CD4-positive, alpha-beta memory T cell (primary cell): ENCODE data around the gene PDGFB. TPM values are rescaled to one million over a fixed set of nuclear protein-coding genes. Genes with fewer than 3 reads are reported as not detected.

ENCODE experiments used
- CTCF ChIA-PET: fragments of 350-600 bp; sonication (Branson Sonifier 250); formaldehyde crosslinking; loops from one replicate; lab custom pipeline; 2021; ENCODE audit warnings: inconsistent platforms; ENCODE audit not compliant: partially characterized antibody; lab: Charles Lee
- POLR2A ChIA-PET: fragments of 350-600 bp; sonication (Branson Sonifier 250); formaldehyde crosslinking; loops from one replicate; lab custom pipeline; 2021; ENCODE audit not compliant: partially characterized antibody; lab: Charles Lee
- DNase-seq, 5 donors: peaks; one replicate each; pipeline versions ENCODE4 v3.0.0 to v3.0.0-alpha.2; 2020 to 2022; ENCODE audit warnings: mixed read lengths in 1 of 5
- H3K27ac ChIP-seq: one replicate; pipeline ENCODE4 v1.7.0; 2013; ENCODE audit warnings: low read depth, low read length
- H3K27me3 ChIP-seq: 2 replicates; pipeline ENCODE4 v1.7.0; 2013; ENCODE audit warnings: mild to moderate bottlenecking, low read length, moderate library complexity; ENCODE audit not compliant: insufficient read depth
- H3K36me3 ChIP-seq: 2 replicates; pipeline ENCODE4 v1.7.0; 2013; ENCODE audit warnings: mild to moderate bottlenecking, low read length, moderate library complexity; ENCODE audit not compliant: insufficient read depth
- H3K4me1 ChIP-seq: 2 replicates; pipeline ENCODE4 v1.7.0; 2013; ENCODE audit warnings: mild to moderate bottlenecking, low read length, moderate library complexity; ENCODE audit not compliant: insufficient read depth
- H3K4me3 ChIP-seq, 2 donors: one replicate each; pipeline ENCODE4 v1.7.0; 2013; ENCODE audit warnings: low read length in 2 of 2, mild to moderate bottlenecking in 1 of 2
- H3K9me3 ChIP-seq, 2 donors: one replicate each; pipeline ENCODE4 v1.7.0; 2013; ENCODE audit warnings: low read length in 2 of 2, control low read depth in 1 of 2; ENCODE audit not compliant: control insufficient read depth in 1 of 2
- H3K27ac Mint-ChIP-seq, 7 donors: one replicate each; pipeline ENCODE4 v1.8.0; 2020 to 2021; ENCODE audit warnings: mixed read lengths in 7 of 7, mild to moderate bottlenecking in 6 of 7, inconsistent platforms in 3 of 7, moderate library complexity in 3 of 7
- H3K27me3 Mint-ChIP-seq, 2 donors: one replicate each; pipeline ENCODE4 v1.8.0; 2020 to 2021; ENCODE audit warnings: mixed read lengths in 2 of 2
- H3K36me3 Mint-ChIP-seq, 2 donors: one replicate each; pipeline ENCODE4 v1.8.0; 2020 to 2021; ENCODE audit warnings: mixed read lengths in 2 of 2, inconsistent platforms in 1 of 2, mild to moderate bottlenecking in 1 of 2
- H3K4me1 Mint-ChIP-seq, 4 donors: one replicate each; pipeline ENCODE4 v1.8.0; 2020 to 2021; ENCODE audit warnings: mixed read lengths in 4 of 4, mild to moderate bottlenecking in 1 of 4
- H3K4me3 Mint-ChIP-seq, 8 donors: one replicate each; pipeline ENCODE4 v1.8.0; 2020 to 2021; ENCODE audit warnings: mixed read lengths in 8 of 8, mild to moderate bottlenecking in 7 of 8, moderate library complexity in 6 of 8, inconsistent platforms in 3 of 8
- H3K9me3 Mint-ChIP-seq, 8 donors: one replicate each; pipeline ENCODE4 v1.8.0; 2020 to 2021; ENCODE audit warnings: mixed read lengths in 8 of 8, mild to moderate bottlenecking in 5 of 8, inconsistent platforms in 3 of 8, moderate library complexity in 1 of 8
- intact Hi-C: fragments of 100-400 bp; cut with micrococcal nuclease; formaldehyde crosslinking; loops from one replicate; pipeline ENCODE4 v1.15.1; 2023
- polyA plus RNA-seq, 2 donors: library from polyadenylated mRNA; unstranded; fragments of 300-500 nt; fragmentation: Illumina TruSeq; gene quantifications; one replicate each; pipeline ENCODE4 v1.2.3, GENCODE V29; 2021
- total RNA-seq, 2 experiments: library from RNA; stranded (reverse); gene quantifications; one replicate each; pipeline ENCODE4 v1.2.3, GENCODE V29; 2021

The PDGFB gene
- total and polyA plus RNA-seq, 4 experiments from 2014 or later: 6.8 to 16.9 (median 13.6) TPM

DNA sequence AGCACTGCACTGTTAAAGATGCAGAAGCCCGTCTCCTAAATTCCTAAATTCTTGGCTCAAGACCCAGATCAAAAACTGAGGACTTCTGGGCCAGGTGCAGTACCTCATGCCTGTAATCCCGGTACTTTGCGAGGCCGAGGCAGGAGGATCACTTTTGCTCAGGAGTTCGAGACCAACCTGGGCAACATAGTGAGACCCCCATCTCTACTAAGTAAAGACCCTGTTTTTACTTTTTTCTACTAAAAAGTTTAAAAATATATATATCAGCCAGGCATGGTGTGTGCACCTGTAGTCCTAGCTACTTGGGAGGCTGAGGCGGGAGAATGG lies 29.7 kb downstream of the PDGFB start:
- H3K4me1 Mint-ChIP-seq: peaks cover 0 to 6% (median 5%) of the 10 kb centered on the region in 4 donors
- H3K36me3 Mint-ChIP-seq: no peaks in the 10 kb centered on the region
- H3K9me3 Mint-ChIP-seq: peaks cover 0 to 1% (median 0%) of the 10 kb centered on the region in 8 donors
- intact Hi-C loops: loop anchor here (1.0 to 5.0 kb wide), 2 partner anchors 43 to 91 kb away; no protein-coding TSS in a partner anchor
- Histone ChIP-seq H3K4me3 (no peak overlapping the region), H3K4me1 (no peaks in the 10 kb centered on the region), H3K27me3 (no peaks in the 10 kb centered on the region), H3K36me3 (no peaks in the 10 kb centered on the region), H3K27ac (no peak overlapping the region), H3K9me3 (no peaks in the 10 kb centered on the region)
- no peak overlapping the region for H3K27ac Mint-ChIP-seq
- ChIA-PET CTCF (interaction anchor here (0.6 to 2.7 kb wide), 12 partner anchors 9 to 116 kb away, joined by 3 to 15 read pairs (median 4); no protein-coding TSS in a partner anchor), POLR2A (interaction anchor here (0.9 to 2.3 kb wide), 4 partner anchors 26 to 96 kb away, joined by 3 to 7 read pairs (median 6); no protein-coding TSS in a partner anchor)
- peaks cover 4 to 12% of the 10 kb centered on the region in 2 donors for H3K27me3 Mint-ChIP-seq
- DNase-seq: no peak
- H3K4me3 Mint-ChIP-seq: no peak overlapping the region

DNA sequence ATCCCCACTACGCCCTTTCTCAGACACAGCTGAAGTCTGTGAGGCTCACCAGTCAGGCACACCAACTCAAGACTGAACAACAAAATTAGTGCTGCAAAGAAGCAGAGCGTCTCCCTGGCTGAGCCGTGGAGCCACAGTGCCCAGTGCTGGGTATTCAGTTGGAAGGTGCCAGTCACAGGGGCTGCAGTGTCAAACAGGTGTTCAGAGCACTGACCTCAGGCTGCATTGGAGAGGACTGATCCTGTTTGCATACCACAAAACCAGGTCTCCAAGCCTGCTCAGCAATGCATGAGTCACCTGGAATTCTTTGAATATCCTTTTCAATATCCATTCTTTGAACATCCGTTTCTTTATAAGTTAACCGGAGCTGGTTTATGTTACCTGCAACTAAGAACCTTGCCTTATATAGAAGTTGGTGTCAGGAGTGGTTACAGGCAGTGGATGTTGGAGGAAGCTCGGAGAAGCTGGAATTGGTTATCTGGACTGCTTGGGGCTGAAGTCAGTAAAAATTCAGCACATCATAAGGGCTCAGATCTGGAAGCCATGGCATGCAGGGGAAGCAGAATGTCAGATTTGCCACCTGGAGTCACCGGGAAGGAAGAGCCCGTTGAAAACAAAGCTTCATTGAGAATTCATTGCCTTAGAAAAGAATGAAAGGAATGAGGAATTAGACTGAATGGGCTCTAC lies 30.3 kb downstream of the PDGFB start:
- DNase-seq: no peak
- intact Hi-C loops: loop anchor here (1.0 to 5.0 kb wide), 2 partner anchors 42 to 92 kb away; no protein-coding TSS in a partner anchor
- H3K9me3 ChIP-seq: no peaks in the 10 kb centered on the region
- ChIA-PET POLR2A (interaction anchor here (1.4 to 2.3 kb wide), 3 partner anchors 26 to 96 kb away, joined by 3 to 7 read pairs (median 7); no protein-coding TSS in a partner anchor), CTCF (interaction anchor here (0.5 to 2.7 kb wide), 8 partner anchors 16 to 129 kb away, joined by 3 to 15 read pairs (median 4); no protein-coding TSS in a partner anchor)
- no peaks in the 10 kb centered on the region for H3K27me3 ChIP-seq
- H3K4me1 ChIP-seq: no peaks in the 10 kb centered on the region
- Mint-ChIP-seq H3K4me3 (no peak overlapping the region), H3K27ac (no peak overlapping the region), H3K9me3 (peaks cover 0 to 1% (median 0%) of the 10 kb centered on the region in 8 donors), H3K27me3 (peaks cover 4 to 12% of the 10 kb centered on the region in 2 donors), H3K4me1 (peaks cover 0 to 6% (median 4%) of the 10 kb centered on the region in 4 donors), H3K36me3 (no peaks in the 10 kb centered on the region)
- no peak overlapping the region for H3K27ac ChIP-seq
- no peak overlapping the region for H3K4me3 ChIP-seq
- H3K36me3 ChIP-seq: no peaks in the 10 kb centered on the region

DNA sequence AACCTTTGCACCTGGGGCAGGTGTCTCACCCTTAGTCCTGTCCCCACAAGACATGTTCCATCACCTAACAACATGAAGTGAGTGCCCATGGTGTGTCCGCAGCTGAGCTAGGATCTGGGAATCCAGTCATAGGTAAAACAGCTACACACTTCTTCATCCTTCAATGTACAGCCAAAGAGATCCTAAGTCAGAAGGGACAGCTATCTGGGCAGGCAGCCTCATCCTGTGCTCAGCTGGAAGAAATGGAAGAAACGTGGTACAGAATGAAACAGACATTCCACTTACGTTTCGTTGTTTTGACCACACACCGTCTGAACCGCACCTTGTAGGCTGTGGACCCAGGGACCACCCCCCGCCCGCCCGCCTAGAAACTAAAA lies 30.8 kb downstream of the PDGFB start:
- no peaks in the 10 kb centered on the region for H3K27me3 ChIP-seq
- POLR2A ChIA-PET: interaction anchor here (1.4 to 1.9 kb wide), 2 partner anchors 27 to 97 kb away, joined by 3 to 7 read pairs; no protein-coding TSS in a partner anchor
- Mint-ChIP-seq H3K4me1 (peaks cover 0 to 6% (median 4%) of the 10 kb centered on the region in 4 donors), H3K36me3 (no peaks in the 10 kb centered on the region), H3K27ac (no peak overlapping the region), H3K9me3 (peaks cover 0 to 1% (median 0%) of the 10 kb centered on the region in 8 donors), H3K27me3 (peaks cover 4 to 12% of the 10 kb centered on the region in 2 donors), H3K4me3 (no peak overlapping the region)
- CTCF ChIA-PET: interaction anchor here (1.3 to 2.7 kb wide), 4 partner anchors 43 to 130 kb away, joined by 3 to 15 read pairs (median 12); no protein-coding TSS in a partner anchor
- no peaks in the 10 kb centered on the region for H3K4me1 ChIP-seq
- no peak for DNase-seq
- intact Hi-C loops: no loop called here
- H3K27ac ChIP-seq: no peak overlapping the region
- no peak overlapping the region for H3K4me3 ChIP-seq
- no peaks in the 10 kb centered on the region for H3K9me3 ChIP-seq
- H3K36me3 ChIP-seq: no peaks in the 10 kb centered on the region

DNA sequence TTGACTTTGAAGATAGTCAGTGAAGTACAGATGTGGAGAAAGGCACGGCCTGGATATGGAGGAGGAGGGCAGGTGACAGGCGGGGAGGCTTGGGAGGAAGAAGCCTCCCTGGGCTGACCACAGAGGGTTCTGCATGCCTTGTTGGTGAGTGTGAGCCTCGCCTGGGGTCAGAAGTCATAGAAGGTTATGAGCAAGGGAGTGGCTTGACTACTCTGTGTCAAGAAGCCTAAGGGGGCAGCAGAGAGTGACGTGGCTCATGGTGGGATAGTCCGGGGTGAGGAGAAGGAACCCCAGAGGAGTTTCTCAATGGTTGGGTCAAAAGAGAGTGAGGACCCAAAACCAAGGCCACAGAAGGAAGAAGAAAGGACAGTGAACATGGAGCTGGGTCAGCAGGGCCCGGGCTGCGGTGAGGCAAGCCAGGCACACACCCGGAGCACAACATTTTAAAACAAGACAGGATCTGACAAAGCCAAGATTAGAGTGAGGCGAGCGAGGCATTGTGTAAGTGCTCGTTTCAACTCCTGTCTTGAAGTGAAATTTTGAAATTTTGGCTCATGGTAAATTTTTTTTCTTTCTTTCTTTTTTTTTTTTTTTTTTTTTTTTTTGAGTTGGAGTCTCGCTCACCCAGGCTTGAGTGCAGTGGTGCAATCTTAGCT lies 31.9 kb downstream of the PDGFB start:
- Histone ChIP-seq H3K4me3 (no peak overlapping the region), H3K4me1 (no peaks in the 10 kb centered on the region), H3K9me3 (no peaks in the 10 kb centered on the region), H3K27me3 (no peaks in the 10 kb centered on the region), H3K27ac (no peak overlapping the region), H3K36me3 (no peaks in the 10 kb centered on the region)
- Mint-ChIP-seq H3K4me3 (peak overlapping the region in 1 of 8 donors; percentile 21), H3K36me3 (no peaks in the 10 kb centered on the region), H3K9me3 (peaks cover 0 to 1% (median 0%) of the 10 kb centered on the region in 8 donors), H3K27ac (peak overlapping the region in 1 of 7 donors; percentile 68), H3K27me3 (peaks cover 4 to 12% of the 10 kb centered on the region in 2 donors), H3K4me1 (peaks cover 0 to 13% (median 8%) of the 10 kb centered on the region in 4 donors)
- intact Hi-C loops: no loop called here
- ChIA-PET POLR2A (no interaction called here), CTCF (interaction anchor here (1.3 kb wide), 1 partner anchor 131 kb away, joined by 3 read pairs; no protein-coding TSS in a partner anchor)
- no peak for DNase-seq

DNA sequence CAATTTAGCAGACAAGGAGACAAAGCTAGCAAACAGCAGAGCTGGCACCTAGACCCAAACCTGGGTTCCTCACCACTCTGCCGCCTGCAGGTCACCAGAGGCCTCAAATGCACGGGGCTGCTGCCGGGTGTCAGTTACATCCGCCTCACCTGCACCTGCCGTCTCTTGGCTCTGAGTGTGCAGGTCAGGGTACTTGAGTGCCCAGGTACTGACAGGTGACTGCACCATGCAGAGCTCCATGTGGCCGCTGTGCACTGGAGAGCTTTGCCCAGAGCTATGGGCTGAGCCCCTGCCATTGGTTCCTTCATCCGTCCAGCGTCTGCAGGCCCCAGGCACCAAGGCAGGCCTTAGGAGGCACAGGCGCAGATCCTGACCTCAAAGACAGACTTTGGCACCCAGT lies 35.0 kb downstream of the PDGFB start:
- intact Hi-C loops: loop anchor here (5.0 kb wide), 1 partner anchor 33 kb away; the partner anchor contains the start of gene PDGFB
- H3K36me3 ChIP-seq: no peaks in the 10 kb centered on the region
- H3K4me3 Mint-ChIP-seq: no peak overlapping the region
- DNase-seq: no peak
- CTCF ChIA-PET: interaction anchor here (0.5 kb wide), 1 partner anchor 45 kb away, joined by 3 read pairs; no protein-coding TSS in a partner anchor
- no peak overlapping the region for H3K27ac Mint-ChIP-seq
- H3K27ac ChIP-seq: no peak overlapping the region
- no peaks in the 10 kb centered on the region for H3K27me3 ChIP-seq
- POLR2A ChIA-PET: interaction anchor here (0.8 kb wide), 1 partner anchor 30 kb away, joined by 4 read pairs; no protein-coding TSS in a partner anchor
- no peak overlapping the region for H3K4me3 ChIP-seq
- no peaks in the 10 kb centered on the region for H3K9me3 ChIP-seq
- H3K27me3 Mint-ChIP-seq: peaks cover 3 to 9% of the 10 kb centered on the region in 2 donors
- H3K9me3 Mint-ChIP-seq: no peaks in the 10 kb centered on the region
- peaks cover 11% of the 10 kb centered on the region for H3K4me1 ChIP-seq
- H3K36me3 Mint-ChIP-seq: no peaks in the 10 kb centered on the region
- H3K4me1 Mint-ChIP-seq: peaks cover 8 to 41% (median 19%) of the 10 kb centered on the region in 4 donors

DNA sequence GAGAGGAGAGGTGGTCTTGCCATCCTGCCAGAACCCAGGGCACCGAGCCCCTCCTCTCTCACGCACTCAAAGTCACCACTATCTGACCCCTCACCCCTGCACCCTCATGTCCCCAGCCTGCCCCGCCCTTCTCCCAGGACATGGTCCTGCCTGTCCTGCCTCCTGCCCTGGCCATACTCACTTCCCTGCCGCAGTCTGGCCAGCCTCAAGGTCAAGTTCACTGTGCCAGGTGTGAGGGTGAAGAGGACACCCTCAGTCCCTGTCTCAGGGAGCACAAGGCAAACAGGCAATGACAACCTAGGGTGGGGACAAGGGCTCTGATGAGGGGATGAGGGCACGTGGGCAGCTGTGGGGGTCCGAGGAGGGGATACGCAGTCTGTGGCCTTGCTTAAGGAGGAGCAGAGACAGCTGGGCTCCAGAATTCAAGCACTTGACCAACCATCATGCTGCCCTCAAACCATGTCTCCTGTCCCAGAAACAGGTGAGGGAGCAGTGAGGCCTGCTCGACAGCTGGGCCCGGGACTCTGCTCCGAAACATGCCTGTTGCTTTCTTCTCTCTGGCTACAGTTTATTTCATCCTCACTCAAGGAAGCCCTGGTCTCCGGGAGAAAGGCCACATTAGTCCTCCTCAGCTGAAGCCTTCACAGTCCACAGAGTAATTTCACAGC lies 36.6 kb downstream of the PDGFB start:
- Mint-ChIP-seq H3K27ac (peak overlapping the region in 4 of 7 donors; percentile 9 to 83 (median 73)), H3K4me3 (peak overlapping the region in 1 of 8 donors; percentile 74), H3K4me1 (peaks cover 9 to 47% (median 20%) of the 10 kb centered on the region in 4 donors), H3K9me3 (no peaks in the 10 kb centered on the region), H3K36me3 (no peaks in the 10 kb centered on the region), H3K27me3 (peaks cover 0 to 4% of the 10 kb centered on the region in 2 donors)
- Histone ChIP-seq H3K4me3 (no peak overlapping the region), H3K27ac (no peak overlapping the region), H3K9me3 (no peaks in the 10 kb centered on the region), H3K36me3 (no peaks in the 10 kb centered on the region), H3K4me1 (peaks cover 11% of the 10 kb centered on the region), H3K27me3 (no peaks in the 10 kb centered on the region)
- ChIA-PET CTCF (interaction anchor here (0.9 to 1.5 kb wide), 4 partner anchors 8 to 103 kb away, joined by 3 to 4 read pairs (median 3); no protein-coding TSS in a partner anchor), POLR2A (interaction anchor here (0.8 to 1.7 kb wide), 7 partner anchors 29 to 112 kb away, joined by 3 to 6 read pairs (median 3); partner anchors contain the start of gene PDGFB)
- no peak for DNase-seq
- intact Hi-C loops: loop anchor here (5.0 kb wide), 1 partner anchor 34 kb away; the partner anchor contains the start of gene PDGFB
